Smooth muscle cell (in vitro differentiated cells): ENCODE results near the gene WDR5. TPM values are rescaled to one million over a fixed set of nuclear protein-coding genes. Genes with fewer than 3 reads are reported as not detected.

Experiments used
- DNase-seq: peaks from one replicate; lab custom pipeline; 2025; ENCODE audit not compliant: unreplicated experiment; lab: John Stamatoyannopoulos, UW
- H2AFZ ChIP-seq: fragments of 200-600 bp; sonication (generic); 2 replicates; pipeline ENCODE4 v1.6.0; 2016; ENCODE audit warnings: antibody characterized with exemption, low read depth, mild to moderate bottlenecking
- H3F3A ChIP-seq: fragments of 200-600 bp; sonication (generic); 2 replicates; pipeline ENCODE4 v1.6.0; 2017; ENCODE audit warnings: antibody characterized with exemption, low read depth
- H3K27ac ChIP-seq: fragments of 200-600 bp; sonication (generic); 2 replicates; pipeline ENCODE4 v1.5.1; 2016; ENCODE audit warnings: low read depth, mild to moderate bottlenecking
- H3K27me3 ChIP-seq: fragments of 200-600 bp; sonication (generic); 2 replicates; pipeline ENCODE4 v1.6.1; 2016; ENCODE audit warnings: low read depth, mild to moderate bottlenecking
- H3K36me3 ChIP-seq: fragments of 200-600 bp; sonication (generic); 2 replicates; pipeline ENCODE4 v1.5.1; 2016; ENCODE audit warnings: low read depth
- H3K4me1 ChIP-seq: fragments of 200-600 bp; sonication (generic); 2 replicates; pipeline ENCODE4 v1.5.1; 2016; ENCODE audit warnings: low read depth
- H3K4me2 ChIP-seq: fragments of 200-600 bp; sonication (generic); 2 replicates; pipeline ENCODE4 v1.6.0; 2016; ENCODE audit warnings: mild to moderate bottlenecking
- H3K4me3 ChIP-seq: fragments of 200-600 bp; sonication (generic); 2 replicates; pipeline ENCODE4 v1.5.1; 2016; ENCODE audit warnings: mild to moderate bottlenecking
- H3K79me2 ChIP-seq: fragments of 200-600 bp; sonication (generic); 2 replicates; pipeline ENCODE4 v1.6.0; 2016; ENCODE audit warnings: low read depth, mild to moderate bottlenecking
- H3K9ac ChIP-seq: fragments of 200-600 bp; sonication (generic); 2 replicates; pipeline ENCODE4 v1.6.0; 2016; ENCODE audit warnings: low read depth
- H3K9me3 ChIP-seq: fragments of 200-600 bp; sonication (generic); replicated peaks from 2 replicates; pipeline ENCODE4 v1.5.1; 2016; ENCODE audit warnings: low read depth
- H4K20me1 ChIP-seq: fragments of 200-600 bp; sonication (generic); 2 replicates; pipeline ENCODE4 v1.6.0; 2016; ENCODE audit warnings: low read depth
- WGBS: methylation state at CpG from one replicate; pipeline ENCODE4 v1.1.7; 2016; ENCODE audit warnings: low lambda C conversion rate; 5-methylcytosine and 5-hydroxymethylcytosine counted together
- polyA plus RNA-seq: library from polyadenylated mRNA; unstranded; fragments of >200 nt; fragmentation: Nextera tagmentation; extraction: Ambion mirVana; gene quantifications from 2 replicates; pipeline ENCODE4 v1.2.1, GENCODE V29; 2016
- total RNA-seq: library from RNA; depleted of rRNA; stranded (reverse); fragments of >200 nt; gene quantifications from 2 replicates; pipeline ENCODE4 v1.2.3, GENCODE V29; 2014
- TF ChIP-seq, protein P1 (sequence below): fragments of 200-600 bp; sonication (generic); IDR thresholded peaks from 2 replicates; pipeline ENCODE4 v1.5.1; 2017; ENCODE audit warnings: borderline replicate concordance, mild to moderate bottlenecking, antibody characterized with exemption; ENCODE audit not compliant: insufficient read depth, poor library complexity, severe bottlenecking

The WDR5 gene
- total and polyA plus RNA-seq, 2 experiments from 2014 or later, result 9.8 to 15.7 TPM

DNA sequence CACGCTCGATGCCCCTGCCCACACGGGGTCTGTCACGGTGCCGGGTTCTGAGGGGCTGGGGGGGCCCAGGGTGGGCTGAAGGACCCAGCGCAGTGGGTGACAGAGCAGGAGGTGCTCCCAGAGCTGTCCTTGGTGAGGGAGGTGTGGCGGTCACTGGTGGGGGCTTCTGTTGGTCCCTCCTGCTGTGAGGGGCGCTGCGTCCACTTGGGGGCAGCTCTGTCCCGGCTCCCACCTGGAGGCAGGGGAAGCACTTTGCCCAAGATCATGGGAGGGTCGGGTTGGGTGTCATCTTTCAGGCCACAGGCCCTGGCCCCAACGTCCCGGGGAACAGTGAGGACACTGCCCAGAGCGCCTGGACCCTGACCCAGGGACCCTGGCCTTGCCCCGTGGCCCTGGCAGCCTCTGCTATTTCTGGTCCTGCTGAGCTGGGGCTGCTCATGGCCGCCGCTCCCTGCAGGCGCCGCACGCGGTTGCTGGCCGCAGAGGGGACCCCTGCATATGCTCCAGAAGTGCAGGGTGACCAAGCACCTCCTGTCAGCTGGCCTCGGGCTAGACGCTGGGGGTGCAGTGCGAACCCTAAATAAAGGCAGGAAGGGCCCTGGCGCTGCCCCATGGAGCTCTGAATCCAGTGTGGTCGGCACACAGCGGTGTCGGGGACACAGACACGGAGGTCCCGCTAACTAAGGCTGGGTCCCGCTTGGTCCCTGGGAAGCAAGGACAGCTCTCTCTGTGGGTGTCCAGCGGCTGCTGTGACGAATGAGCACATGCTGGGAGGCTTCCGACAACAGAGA is 40.1 kb downstream of the WDR5 start:
- no peaks in the 10 kb centered on the region for H3K4me1 ChIP-seq
- no peak overlapping the region for H2AFZ ChIP-seq
- H4K20me1 ChIP-seq, result no peaks in the 10 kb centered on the region
- no peaks in the 10 kb centered on the region for H3K36me3 ChIP-seq
- DNase-seq, result no peak
- no peak overlapping the region for H3K9ac ChIP-seq
- TF ChIP-seq, protein P1, sequence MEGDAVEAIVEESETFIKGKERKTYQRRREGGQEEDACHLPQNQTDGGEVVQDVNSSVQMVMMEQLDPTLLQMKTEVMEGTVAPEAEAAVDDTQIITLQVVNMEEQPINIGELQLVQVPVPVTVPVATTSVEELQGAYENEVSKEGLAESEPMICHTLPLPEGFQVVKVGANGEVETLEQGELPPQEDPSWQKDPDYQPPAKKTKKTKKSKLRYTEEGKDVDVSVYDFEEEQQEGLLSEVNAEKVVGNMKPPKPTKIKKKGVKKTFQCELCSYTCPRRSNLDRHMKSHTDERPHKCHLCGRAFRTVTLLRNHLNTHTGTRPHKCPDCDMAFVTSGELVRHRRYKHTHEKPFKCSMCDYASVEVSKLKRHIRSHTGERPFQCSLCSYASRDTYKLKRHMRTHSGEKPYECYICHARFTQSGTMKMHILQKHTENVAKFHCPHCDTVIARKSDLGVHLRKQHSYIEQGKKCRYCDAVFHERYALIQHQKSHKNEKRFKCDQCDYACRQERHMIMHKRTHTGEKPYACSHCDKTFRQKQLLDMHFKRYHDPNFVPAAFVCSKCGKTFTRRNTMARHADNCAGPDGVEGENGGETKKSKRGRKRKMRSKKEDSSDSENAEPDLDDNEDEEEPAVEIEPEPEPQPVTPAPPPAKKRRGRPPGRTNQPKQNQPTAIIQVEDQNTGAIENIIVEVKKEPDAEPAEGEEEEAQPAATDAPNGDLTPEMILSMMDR, result no peak
- H3F3A ChIP-seq, result no peaks in the 10 kb centered on the region
- 84% methylated on average over 34 of the region's 35 CpGs for WGBS
- no peaks in the 10 kb centered on the region for H3K27me3 ChIP-seq
- H3K4me3 ChIP-seq, result no peak overlapping the region
- H3K79me2 ChIP-seq, result no peaks in the 10 kb centered on the region
- H3K27ac ChIP-seq, result no peak overlapping the region
- H3K4me2 ChIP-seq, result no peak overlapping the region
- H3K9me3 ChIP-seq, result no peaks in the 10 kb centered on the region

DNA sequence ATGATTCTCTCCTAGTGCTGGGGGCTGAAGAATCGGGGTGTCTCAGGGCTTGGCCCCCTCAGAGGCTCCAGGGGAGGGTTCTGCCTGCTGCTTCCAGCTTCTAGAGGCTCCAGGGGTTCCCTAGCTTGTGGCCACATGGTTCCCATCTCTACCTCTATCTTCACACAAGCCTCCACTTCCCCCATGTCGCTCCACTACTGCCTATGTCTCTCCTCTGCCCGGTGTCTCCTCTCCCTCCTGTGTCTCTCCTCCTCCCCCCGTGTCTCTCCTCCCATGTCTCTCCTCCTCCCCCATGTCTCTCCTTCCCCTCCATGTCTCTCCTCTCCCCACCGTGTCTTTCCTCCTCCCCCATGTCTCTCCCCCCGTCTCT is 40.7 kb downstream of the WDR5 start:
- Histone ChIP-seq H3K27ac (no peak overlapping the region), H3K4me3 (no peak overlapping the region), H3K4me2 (no peak overlapping the region), H3K9me3 (no peaks in the 10 kb centered on the region), H4K20me1 (no peaks in the 10 kb centered on the region), H3F3A (no peaks in the 10 kb centered on the region), H2AFZ (no peak overlapping the region), H3K9ac (no peak overlapping the region), H3K79me2 (no peaks in the 10 kb centered on the region), H3K4me1 (no peaks in the 10 kb centered on the region), H3K36me3 (no peaks in the 10 kb centered on the region), H3K27me3 (no peaks in the 10 kb centered on the region)
- DNase-seq, result no peak
- TF ChIP-seq, protein P1, result no peak
- 89% methylated on average over 1 of the region's 6 CpGs for WGBS

DNA sequence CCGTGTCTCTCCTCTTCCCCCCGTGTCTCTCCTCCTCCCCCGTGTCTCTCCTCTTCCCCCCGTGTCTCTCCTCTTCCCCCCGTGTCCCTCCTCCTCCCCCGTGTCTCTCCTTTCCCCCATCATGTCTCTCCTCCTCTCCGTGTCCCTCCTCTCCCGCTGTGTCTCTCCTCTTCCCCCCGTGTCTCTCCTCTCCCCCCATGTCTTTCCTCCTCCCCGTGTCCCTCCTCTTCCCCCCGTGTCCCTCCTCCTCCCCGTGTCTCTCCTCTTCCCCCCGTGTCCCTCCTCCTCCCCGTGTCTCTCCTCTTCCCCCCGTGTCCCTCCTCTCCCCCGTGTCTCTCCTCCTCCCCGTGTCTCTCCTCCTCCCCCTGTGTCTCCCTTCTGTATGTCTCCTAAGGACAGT is 41.3 kb downstream of the WDR5 start:
- TF ChIP-seq, protein P1, result no peak

More for the DNA sequence above, 41.3 kb downstream of the WDR5 start:
- Histone ChIP-seq H3K4me2 (no peak overlapping the region), H3F3A (no peaks in the 10 kb centered on the region), H3K4me3 (no peak overlapping the region), H3K36me3 (no peaks in the 10 kb centered on the region), H3K9me3 (no peaks in the 10 kb centered on the region), H4K20me1 (no peaks in the 10 kb centered on the region), H3K4me1 (no peaks in the 10 kb centered on the region), H2AFZ (no peak overlapping the region), H3K27ac (no peak overlapping the region), H3K27me3 (no peaks in the 10 kb centered on the region), H3K79me2 (no peaks in the 10 kb centered on the region), H3K9ac (no peak overlapping the region)
- no peak for DNase-seq
- WGBS, result no CpG with 5 or more reads among the region's 17 CpGs
